Left renal pelvis (tissue), 4 donors: ENCODE measurements around the gene NARS2. TPM values are rescaled to one million over a fixed set of nuclear protein-coding genes. Genes with fewer than 3 reads are reported as not detected.

Source experiments
- DNase-seq, 4 donors: peaks; one replicate each; pipeline ENCODE4 v3.0.0-alpha.2; 2013; ENCODE audit warnings: low read depth in 4 of 4, low spot score in 3 of 4
- polyA plus RNA-seq, 4 donors: library from polyadenylated mRNA; unstranded; fragments of 120-200 nt; gene quantifications; one replicate each; pipeline ENCODE4 v1.2.1, GENCODE V29; 2013; ENCODE audit not compliant: insufficient read length in 4 of 4

The NARS2 gene
- polyA plus RNA-seq, 4 donors = 28.6 to 56.7 (median 41.5) TPM

- no peak for DNase-seq
Measured at GRCh38 chr11:78418584-78419211, 156.0 kb downstream of the NARS2 start.

GRCh38 chr11:78417888-78418583 is 156.6 kb downstream of the NARS2 start:
- DNase-seq = peak in 3 of 4 donors; percentile 37 to 73 (median 48)

GRCh38 chr11:78417175-78417887 is 157.3 kb downstream of the NARS2 start, which contains the start of gene GAB2:
Gene GAB2 (minus strand): TSS chr11:78417820. CDS start chr11:78417720, 100 bp downstream.
- peak in 1 of 4 donors; percentile 67 for DNase-seq

- peak in 3 of 4 donors; percentile 69 to 74 (median 71) for DNase-seq
Measured at GRCh38 chr11:78416285-78417174, 158.1 kb downstream of the NARS2 start.

DNA sequence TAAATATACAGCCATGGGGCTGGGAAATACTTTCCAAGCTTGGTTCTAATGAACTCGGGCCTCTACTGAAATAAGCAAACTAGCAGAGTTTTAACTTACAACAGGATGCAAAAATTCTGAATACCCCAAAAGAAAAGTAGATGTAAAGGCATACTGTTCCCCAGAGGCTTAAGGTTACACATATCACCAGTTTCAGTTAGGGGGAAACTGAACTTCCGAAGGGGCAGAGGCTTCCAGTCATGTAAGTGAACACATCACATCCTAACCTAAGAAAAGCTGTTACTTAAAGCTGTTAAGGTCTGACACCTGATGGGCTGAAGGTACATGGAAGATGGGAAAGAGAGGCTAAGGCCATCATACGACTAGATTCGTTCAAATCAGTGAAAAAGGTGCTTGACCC is 159.3 kb downstream of the NARS2 start:
- no peak for DNase-seq

DNA sequence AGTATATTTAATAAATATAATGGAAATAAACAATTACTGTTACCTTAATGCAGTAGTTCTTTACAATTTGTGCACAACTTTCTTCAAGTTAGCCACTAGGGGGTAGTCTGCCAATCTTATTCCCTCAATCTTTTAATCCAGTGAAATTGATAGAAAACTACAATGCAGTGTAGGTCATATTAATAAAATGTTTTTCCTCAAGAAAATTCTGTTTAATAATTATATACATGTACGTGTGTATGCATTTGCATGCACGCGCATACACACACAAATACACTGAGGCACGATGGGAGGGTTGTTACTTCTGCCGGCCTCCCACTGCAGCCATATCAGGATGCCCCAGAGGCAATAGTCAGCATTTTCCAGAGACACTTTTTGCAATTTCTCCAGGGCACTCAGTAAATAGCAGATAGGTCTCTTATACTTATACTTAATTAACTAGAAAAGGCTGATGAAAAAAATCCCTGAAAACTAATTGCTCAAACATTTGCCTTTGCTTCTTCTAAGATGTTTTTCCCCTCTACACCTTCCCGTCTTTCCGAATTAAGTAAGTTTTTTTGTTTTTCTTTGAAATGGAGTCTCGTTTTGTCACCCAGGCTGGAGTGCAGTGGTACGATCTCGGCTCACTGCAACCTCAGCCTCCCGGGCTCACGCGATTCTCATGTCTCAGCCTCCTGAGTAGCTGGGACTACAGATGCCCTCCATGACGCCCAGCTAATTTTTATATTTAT is 160.2 kb downstream of the NARS2 start:
- DNase-seq = no peak

DNA sequence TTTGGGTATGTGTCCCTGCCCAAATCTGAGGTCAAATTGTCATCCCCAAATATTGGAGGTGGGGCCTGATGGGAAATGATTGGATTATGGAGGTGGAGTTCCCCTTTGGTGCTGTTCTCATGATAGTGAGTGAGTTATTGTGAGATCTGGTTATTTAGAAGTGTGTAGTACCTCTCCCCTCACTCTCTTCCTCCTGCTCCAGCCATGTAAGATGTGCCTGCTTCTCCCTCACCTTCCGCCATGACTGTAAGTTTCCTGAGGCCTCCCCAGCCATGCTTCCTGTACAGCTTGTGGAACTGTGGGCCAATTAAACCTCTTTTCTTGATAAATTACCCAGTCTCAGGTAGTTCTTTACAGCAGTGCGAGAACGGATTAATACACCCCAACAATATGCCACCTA is 166.0 kb downstream of the NARS2 start:
- no peak for DNase-seq

GRCh38 chr11:78406568-78407196 is 168.0 kb downstream of the NARS2 start:
- no peak for DNase-seq

DNA sequence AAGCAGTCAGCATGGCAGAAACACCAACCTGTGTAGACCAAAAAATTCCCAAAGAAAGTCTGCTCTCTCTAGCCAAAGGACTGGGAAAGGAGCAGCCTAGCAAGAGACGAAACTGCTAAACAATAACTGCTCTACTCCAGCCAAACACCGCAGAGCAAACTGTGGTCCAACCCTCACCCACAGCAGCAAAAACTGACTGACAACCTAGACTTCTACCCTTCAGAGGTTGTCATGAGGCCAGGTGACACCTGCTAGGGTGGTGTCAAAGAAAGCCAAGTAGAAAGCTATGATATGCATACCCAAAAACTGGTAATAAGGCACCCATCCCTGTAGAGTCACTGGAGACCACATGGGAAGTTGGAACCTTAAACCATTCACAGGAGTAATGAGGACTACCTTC is 168.9 kb downstream of the NARS2 start:
- no peak for DNase-seq

GRCh38 chr11:78403781-78404180 is 170.9 kb downstream of the NARS2 start:
- no peak for DNase-seq

DNA sequence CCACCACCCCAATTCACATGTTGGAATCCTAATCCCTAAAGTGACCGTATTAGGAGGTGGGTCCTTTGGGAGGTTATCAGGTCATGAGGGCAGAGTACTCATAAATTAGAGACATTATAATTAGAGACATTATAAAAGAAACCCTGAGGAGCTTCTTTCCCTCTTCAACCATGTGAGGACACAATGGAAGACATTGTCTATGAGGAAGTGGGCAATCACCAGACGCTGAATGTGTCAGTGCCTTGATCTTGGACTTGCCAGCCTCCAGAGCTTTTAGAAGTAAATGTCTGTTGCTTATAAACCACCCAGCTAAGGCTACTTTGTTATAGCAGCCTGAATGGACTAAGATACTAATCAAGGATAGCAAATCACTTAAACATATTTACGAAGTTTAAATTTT is 171.8 kb downstream of the NARS2 start:
- no peak for DNase-seq

GRCh38 chr11:78400702-78401101 is 174.0 kb downstream of the NARS2 start:
- DNase-seq = no peak

DNA sequence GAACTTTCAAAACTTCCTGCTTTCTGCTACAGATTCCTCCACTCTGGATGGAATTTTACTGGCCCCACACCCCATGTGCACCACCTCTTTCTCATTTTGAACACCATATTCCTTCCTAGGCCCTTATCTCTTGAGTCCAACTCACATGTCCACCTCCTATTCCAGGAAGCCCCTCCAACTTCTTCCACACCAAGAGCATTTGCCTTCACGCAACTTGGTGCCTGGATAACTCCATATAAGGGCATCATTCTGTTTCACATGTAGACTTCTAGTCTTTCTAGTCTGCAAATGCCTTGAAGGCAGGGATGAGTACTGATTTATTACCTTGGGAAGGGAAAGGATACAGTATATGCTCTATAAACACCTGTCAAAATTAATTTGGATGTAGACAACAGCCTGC is 174.5 kb downstream of the NARS2 start:
- no peak for DNase-seq

- no peak for DNase-seq
Measured at GRCh38 chr11:78399136-78399535, 175.5 kb downstream of the NARS2 start.

DNA sequence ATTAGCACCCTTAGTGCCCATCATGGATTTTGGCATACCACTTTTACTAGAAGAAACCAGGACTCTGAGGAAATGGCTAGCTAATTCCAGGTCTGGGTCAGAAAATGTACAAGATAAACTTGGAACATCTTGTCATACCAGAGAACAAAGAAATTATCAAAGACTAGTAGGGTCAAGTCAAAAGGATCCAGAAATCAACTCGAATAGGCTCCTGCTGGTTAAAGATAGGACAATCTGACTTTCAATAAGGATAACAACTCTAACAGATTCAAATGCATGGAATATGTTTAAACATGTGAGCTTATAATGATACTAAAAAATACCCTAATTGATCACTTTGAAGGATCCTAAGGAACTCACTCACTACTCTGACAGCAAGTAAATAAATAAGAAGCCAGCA is 175.9 kb downstream of the NARS2 start:
- DNase-seq = no peak

- no peak for DNase-seq
Measured at GRCh38 chr11:78397398-78397797, 177.3 kb downstream of the NARS2 start.

GRCh38 chr11:78395597-78395996 is 179.1 kb downstream of the NARS2 start:
- no peak for DNase-seq

DNA sequence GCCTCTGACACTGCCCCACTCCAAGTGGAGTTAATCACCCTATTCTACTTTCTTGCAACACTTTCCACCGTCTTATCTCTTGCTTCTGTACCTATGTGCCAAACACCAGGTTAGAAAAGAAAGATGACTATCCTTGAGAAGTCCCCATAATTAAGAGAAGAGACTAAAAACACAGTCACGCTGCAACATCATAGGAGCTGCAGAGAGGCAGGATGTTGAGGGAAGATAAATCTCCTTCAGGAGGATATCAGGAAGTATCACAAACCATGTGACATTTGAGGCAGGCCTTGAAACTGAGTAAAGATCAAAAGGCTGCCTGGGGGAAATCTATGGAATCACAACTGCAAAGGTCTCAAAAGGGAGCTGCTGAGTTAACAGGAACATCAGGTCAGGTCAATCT is 181.8 kb downstream of the NARS2 start:
- DNase-seq = no peak

DNA sequence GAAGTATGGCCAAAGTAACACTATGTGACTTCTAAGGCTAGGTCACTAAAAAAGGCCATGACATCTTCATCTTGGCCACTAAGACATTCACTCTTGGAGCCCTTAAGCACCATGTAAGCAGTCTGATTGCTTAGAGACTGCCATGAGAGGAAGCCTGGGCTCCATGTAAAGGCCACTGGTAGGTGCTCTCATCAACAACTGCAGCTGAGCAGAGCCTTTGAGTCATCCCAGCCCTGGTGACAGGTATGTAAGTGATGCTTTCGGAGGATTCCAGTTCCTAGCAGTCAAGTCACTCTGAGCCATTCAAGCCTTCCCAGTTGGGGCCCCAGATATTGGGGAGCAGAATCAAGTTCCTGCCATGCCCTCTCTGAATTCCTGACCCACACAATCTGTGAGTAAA is 183.2 kb downstream of the NARS2 start:
- no peak for DNase-seq

DNA sequence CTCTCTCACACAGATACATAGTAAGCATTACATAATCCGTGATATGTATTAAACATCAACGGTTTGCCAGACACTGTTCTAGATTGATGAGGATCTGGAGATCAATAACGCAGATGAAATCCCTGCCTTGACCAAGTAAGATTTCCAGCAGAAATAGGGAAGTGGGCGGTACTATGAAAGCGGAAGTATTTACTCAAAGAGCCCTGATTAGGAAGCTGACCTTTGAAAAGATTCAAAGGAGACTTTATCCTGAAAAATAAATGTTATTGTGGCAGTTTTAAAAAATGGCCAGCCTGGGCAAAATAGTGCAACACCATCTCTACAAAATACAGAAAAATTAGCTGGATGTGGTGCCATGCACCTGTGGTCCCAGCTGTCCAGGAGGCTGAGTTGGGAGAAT is 183.9 kb downstream of the NARS2 start:
- DNase-seq = no peak
